Esophagus muscularis mucosa (tissue), 4 donors: ENCODE results near the gene TJAP1. TPM values are rescaled to one million over a fixed set of nuclear protein-coding genes. Genes with fewer than 3 reads are reported as not detected.
"Not testable (repeated sequence)": the region's sequence is repeated elsewhere in the genome, so short reads cannot be mapped to it uniquely, and the experiment has no call there.

Source experiments
- DNase-seq: peaks from one replicate; pipeline ENCODE4 v3.0.0-alpha.2; 2017; ENCODE audit errors: extremely low spot score
- H3K27ac ChIP-seq, 4 donors: fragments of 200-600 bp; sonication (generic); replicated peaks in 1 of 4; 1 replicate in 3 of 4; 2 replicates in 1 of 4; pipeline ENCODE4 v1.5.1; 2016 to 2019; ENCODE audit warnings: mild to moderate bottlenecking in 1 of 4
- H3K27me3 ChIP-seq, 4 donors: fragments of 200-600 bp; sonication (generic); one replicate each; pipeline versions ENCODE4 v1.5.1 to v1.6.0; 2016 to 2019
- H3K36me3 ChIP-seq, 4 donors: fragments of 200-600 bp; sonication (generic); one replicate each; pipeline ENCODE4 v1.5.1; 2016 to 2019
- H3K4me1 ChIP-seq, 4 donors: fragments of 200-600 bp; sonication (generic); one replicate each; pipeline ENCODE4 v1.5.1; 2016 to 2019
- H3K4me3 ChIP-seq, 4 donors: fragments of 200-600 bp; sonication (generic); 1 replicate in 2 of 4; 2 replicates in 2 of 4; pipeline ENCODE4 v1.5.1; 2016 to 2019; ENCODE audit warnings: mild to moderate bottlenecking in 4 of 4, moderate library complexity in 1 of 4
- H3K9me3 ChIP-seq, 4 donors: fragments of 200-600 bp; sonication (generic); 1 replicate in 3 of 4; 2 replicates in 1 of 4; pipeline ENCODE4 v1.5.1; 2016 to 2019
- EP300 ChIP-seq: sonication (generic); formaldehyde crosslinking; IDR thresholded peaks from one replicate; pipeline ENCODE4 v1.6.1; 2017; ENCODE audit warnings: antibody characterized with exemption
- POLR2A ChIP-seq: fragments of 450-650 bp; IDR thresholded peaks from one replicate; pipeline ENCODE4 v1.6.1; 2017; ENCODE audit warnings: antibody characterized with exemption, moderate library complexity, mild to moderate bottlenecking, low read depth
- POLR2AphosphoS5 ChIP-seq, 2 donors: sonication (generic); formaldehyde crosslinking; IDR thresholded peaks; one replicate each; pipeline ENCODE4 v1.6.1; 2017; ENCODE audit warnings: antibody characterized with exemption in 2 of 2
- WGBS: methylation state at CpG from one replicate; pipeline ENCODE4 v1.1.5; 2018; 5-methylcytosine and 5-hydroxymethylcytosine counted together
- intact Hi-C: fragments of 100-400 bp; cut with DNase I; formaldehyde crosslinking; loops from one replicate; pipeline ENCODE4 v1.15.1; 2023
- total RNA-seq, 4 donors: library from RNA; depleted of rRNA; stranded (reverse); fragments of >200 nt; gene quantifications; one replicate each; pipeline versions ENCODE4 v1.1.0 to v1.2.1, GENCODE V29; 2016
- TF ChIP-seq, protein P1 (sequence below), 3 experiments: fragments of 200-600 bp in 2 of 3; fragments of 450-650 bp in 1 of 3; sonication (generic) in 2 of 3; IDR thresholded peaks; one replicate each; pipeline ENCODE4 v1.5.1; 2017 to 2019; ENCODE audit warnings: antibody characterized with exemption in 3 of 3, mild to moderate bottlenecking in 2 of 3, moderate library complexity in 1 of 3

Gene TJAP1
- total RNA-seq, 4 donors from 2014 or later, result 19.9 to 34.4 (median 26.4) TPM

DNA sequence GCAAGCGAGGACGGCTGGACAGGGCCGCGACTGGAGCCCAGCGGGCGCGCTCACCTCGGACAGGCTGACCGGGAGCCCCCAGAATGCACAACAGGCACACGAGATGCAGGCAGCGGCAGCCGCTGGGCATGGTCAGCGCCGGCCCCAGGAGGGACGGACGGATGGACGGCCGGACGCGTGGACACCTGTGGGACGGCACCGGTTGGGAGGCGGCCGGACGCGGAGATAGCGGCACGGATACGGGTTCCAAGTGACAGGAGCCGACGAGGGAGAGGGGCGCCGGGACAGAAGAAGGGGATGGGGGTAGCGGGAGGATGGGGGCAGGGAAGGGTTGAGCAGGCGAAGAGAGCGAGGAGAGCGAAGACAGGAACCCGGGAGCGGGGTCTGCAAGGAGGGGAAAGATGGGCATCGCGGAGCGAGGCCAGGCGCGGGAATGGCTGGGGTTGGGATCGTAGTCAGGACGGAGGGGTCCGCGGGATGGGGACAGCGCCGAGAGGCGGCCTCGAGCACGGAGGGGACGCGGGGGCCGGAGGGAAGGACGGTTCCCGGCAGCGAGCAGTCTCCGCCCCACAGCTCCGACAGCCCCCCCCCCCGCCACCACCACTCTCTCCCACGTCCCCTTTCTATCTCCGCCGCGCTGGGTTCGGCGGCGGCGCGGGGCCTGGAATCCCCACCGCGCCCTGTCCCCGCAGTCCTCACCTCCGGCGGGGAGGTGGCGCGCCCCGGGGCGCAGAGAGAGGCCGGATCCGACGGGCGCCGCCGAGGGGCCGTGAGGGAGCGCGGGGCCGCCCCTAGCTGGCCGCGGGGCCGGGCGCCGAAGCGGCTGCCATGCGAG, 22.5 kb upstream of the TJAP1 start:
- DNase-seq, result no peak
- Histone ChIP-seq H3K27ac (no peak overlapping the region), H3K36me3 (peaks cover 17 to 32% (median 29%) of the 10 kb centered on the region in 4 donors), H3K9me3 (no peaks in the 10 kb centered on the region), H3K4me1 (peaks cover 3 to 22% (median 20%) of the 10 kb centered on the region in 4 donors), H3K27me3 (peaks cover 0 to 54% (median 20%) of the 10 kb centered on the region in 4 donors), H3K4me3 (peak overlapping the region; percentile 54 to 64 (median 58))
- TF ChIP-seq POLR2A (no peak), EP300 (no peak), POLR2AphosphoS5 (IDR thresholded peaks at IDR 0.05) (no peak)
- TF ChIP-seq, protein P1, sequence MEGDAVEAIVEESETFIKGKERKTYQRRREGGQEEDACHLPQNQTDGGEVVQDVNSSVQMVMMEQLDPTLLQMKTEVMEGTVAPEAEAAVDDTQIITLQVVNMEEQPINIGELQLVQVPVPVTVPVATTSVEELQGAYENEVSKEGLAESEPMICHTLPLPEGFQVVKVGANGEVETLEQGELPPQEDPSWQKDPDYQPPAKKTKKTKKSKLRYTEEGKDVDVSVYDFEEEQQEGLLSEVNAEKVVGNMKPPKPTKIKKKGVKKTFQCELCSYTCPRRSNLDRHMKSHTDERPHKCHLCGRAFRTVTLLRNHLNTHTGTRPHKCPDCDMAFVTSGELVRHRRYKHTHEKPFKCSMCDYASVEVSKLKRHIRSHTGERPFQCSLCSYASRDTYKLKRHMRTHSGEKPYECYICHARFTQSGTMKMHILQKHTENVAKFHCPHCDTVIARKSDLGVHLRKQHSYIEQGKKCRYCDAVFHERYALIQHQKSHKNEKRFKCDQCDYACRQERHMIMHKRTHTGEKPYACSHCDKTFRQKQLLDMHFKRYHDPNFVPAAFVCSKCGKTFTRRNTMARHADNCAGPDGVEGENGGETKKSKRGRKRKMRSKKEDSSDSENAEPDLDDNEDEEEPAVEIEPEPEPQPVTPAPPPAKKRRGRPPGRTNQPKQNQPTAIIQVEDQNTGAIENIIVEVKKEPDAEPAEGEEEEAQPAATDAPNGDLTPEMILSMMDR (IDR thresholded peaks at IDR 0.05), result no peak
- intact Hi-C loops, result loop anchor here (2.0 to 5.0 kb wide), 2 partner anchors 42 to 52 kb away; no protein-coding TSS in a partner anchor
- under 1% methylated on average over 61 of the region's 97 CpGs for WGBS

DNA sequence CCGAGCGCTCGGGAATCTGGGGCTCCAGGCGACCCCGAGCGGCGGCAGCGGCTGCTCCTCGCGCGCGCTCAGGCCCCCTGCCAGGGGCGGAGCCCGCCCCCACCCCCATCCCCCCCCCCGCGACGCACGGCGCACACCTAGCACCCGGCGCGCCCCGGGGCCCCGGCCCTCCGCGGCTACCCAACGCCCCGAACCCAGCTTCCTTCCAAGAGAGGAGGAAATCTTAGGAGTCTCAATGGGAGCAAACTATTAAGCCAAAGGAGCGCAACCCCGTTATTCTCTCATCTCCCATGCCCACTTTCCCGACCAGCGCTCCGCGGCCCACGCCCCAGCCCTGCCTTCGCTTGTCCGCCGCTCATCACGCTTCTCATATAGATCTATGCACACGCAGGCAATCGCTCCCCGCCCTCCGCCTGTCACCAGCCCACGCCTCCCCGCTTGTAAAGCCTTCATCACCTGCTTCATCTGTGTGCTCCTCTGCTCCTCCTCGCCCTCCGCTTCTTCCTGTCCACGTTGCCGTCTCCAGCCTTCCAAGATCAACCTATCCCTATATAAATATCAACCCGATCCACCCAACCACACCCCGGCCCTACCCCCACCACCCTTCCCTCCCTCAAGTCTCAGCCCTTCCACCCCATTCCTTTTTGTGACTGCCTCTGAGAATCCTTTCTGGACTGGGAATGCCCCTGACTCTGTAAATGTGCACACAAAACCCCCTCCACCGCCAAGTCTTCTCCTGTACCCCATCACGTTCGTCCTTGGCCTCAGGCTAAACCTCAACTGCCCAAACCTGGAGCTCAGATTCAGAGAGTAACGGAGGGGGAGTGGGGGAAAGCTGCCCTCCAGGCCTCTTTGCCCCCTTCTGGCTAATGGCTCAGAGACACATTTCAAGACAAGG, 21.6 kb upstream of the TJAP1 start, which contains the start of gene DLK2:
Gene DLK2, minus strand, starts transcription at position 18 of the 898 bp plus-strand sequence. CDS start 723 bp downstream, outside the sequence.
- TF ChIP-seq, protein P1 (IDR thresholded peaks at IDR 0.05), result no peak
- intact Hi-C loops, result loop anchor here (2.0 to 5.0 kb wide), 2 partner anchors 42 to 51 kb away; no protein-coding TSS in a partner anchor
- 4% methylated on average over 27 of the region's 55 CpGs for WGBS
- Histone ChIP-seq H3K4me1 (peaks cover 3 to 22% (median 20%) of the 10 kb centered on the region in 4 donors), H3K27me3 (peaks cover 0 to 63% (median 20%) of the 10 kb centered on the region in 4 donors), H3K4me3 (peak within 1 kb of the TSS; percentile 54 to 64 (median 58)), H3K27ac (no peak within 1 kb of the TSS), H3K36me3 (peaks cover 9 to 24% (median 21%) of the 10 kb centered on the region in 4 donors), H3K9me3 (no peaks in the 10 kb centered on the region)
- DNase-seq, result no peak

DNA sequence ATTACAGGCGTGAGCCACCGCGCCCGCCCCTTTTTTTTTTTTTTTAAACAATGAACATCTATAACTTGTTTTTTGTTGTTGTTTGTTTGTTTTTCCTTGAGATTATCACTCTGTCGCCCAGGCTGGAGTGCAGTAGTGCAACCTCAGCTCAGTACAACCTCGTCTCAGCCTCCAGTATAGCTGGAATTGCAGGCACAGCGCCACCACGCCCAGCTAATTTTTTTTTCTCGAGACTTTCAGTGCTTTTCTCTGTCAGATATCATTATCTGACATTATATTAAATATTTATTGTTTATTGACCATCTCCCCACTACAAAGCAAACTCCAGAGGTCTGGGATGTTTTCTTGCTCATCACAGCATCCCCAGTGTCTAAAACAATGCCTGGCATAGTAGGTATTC, 19.7 kb upstream of the TJAP1 start:
- H3K4me1 ChIP-seq, result peaks cover 3 to 22% (median 20%) of the 10 kb centered on the region in 4 donors
- H3K4me3 ChIP-seq, result no peak overlapping the region
- peaks cover 0 to 8% (median 3%) of the 10 kb centered on the region in 4 donors for H3K36me3 ChIP-seq
- no peak overlapping the region for H3K27ac ChIP-seq
- no peak for DNase-seq
- intact Hi-C loops, result loop anchor here (5.0 kb wide), 1 partner anchor 40 kb away; no protein-coding TSS in a partner anchor
- TF ChIP-seq POLR2A (no peak), EP300 (no peak), POLR2AphosphoS5 (IDR thresholded peaks at IDR 0.05) (no peak)
- TF ChIP-seq, protein P1 (IDR thresholded peaks at IDR 0.05), result no peak
- WGBS, result 58% methylated on average over 9 of the region's 9 CpGs
- no peaks in the 10 kb centered on the region for H3K9me3 ChIP-seq
- peaks cover 0 to 77% (median 20%) of the 10 kb centered on the region in 4 donors for H3K27me3 ChIP-seq

GRCh38 chr6:43458154-43458553, 19.2 kb upstream of the TJAP1 start:
- H3K4me3 ChIP-seq, H3K36me3 ChIP-seq, H3K27ac ChIP-seq, H3K9me3 ChIP-seq, DNase-seq: not testable (repeated sequence)
- peaks cover 0 to 82% (median 20%) of the 10 kb centered on the region in 4 donors for H3K27me3 ChIP-seq
- peaks cover 3 to 22% (median 20%) of the 10 kb centered on the region in 4 donors for H3K4me1 ChIP-seq
- intact Hi-C loops, result loop anchor here (5.0 kb wide), 1 partner anchor 39 kb away; no protein-coding TSS in a partner anchor
- WGBS, result 95% methylated on average over 15 of the region's 15 CpGs
